Measurements from ENCODE around the gene CEACAM6. TPM values are rescaled to one million over a fixed set of nuclear protein-coding genes. Genes with fewer than 3 reads are reported as not detected.

The CEACAM6 gene
- total RNA-seq, 4 donors from 2014 or later: 6.8 to 31.9 (median 10.5) TPM; not detected in 1

DNA sequence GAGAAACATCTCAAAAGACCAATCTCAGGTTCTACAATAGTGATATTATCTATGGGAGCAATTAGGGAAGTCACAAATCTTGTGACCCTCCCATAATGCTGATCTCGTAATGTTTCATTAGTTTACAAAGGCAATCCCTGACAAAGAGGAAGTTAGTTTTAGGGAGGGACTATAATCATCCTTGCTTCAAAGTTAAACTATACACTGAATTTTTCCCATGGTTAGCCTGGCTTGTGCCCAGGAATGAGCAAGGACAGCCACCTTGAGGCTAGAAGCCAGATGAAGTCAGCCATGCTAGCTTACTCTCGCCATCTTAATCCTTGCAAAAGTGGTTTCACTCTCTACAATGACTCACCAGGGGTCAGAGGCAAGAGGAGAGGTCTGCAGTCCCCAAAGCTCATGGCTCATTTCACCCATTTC, 46.5 kb downstream of the CEACAM6 start:
- no peak for DNase-seq
- Histone ChIP-seq H3K9me3 (no peaks in the 10 kb centered on the region), H3K4me1 (peaks cover 0 to 8% (median 0%) of the 10 kb centered on the region in 4 donors), H3K27ac (peak overlapping the region in 1 of 4 donors; percentile 39), H3K4me3 (no peak overlapping the region), H3K27me3 (no peaks in the 10 kb centered on the region), H3K36me3 (no peaks in the 10 kb centered on the region)
- no peak for TF ChIP-seq POLR2A (IDR thresholded peaks at IDR 0.05)
- TF ChIP-seq, protein P1, sequence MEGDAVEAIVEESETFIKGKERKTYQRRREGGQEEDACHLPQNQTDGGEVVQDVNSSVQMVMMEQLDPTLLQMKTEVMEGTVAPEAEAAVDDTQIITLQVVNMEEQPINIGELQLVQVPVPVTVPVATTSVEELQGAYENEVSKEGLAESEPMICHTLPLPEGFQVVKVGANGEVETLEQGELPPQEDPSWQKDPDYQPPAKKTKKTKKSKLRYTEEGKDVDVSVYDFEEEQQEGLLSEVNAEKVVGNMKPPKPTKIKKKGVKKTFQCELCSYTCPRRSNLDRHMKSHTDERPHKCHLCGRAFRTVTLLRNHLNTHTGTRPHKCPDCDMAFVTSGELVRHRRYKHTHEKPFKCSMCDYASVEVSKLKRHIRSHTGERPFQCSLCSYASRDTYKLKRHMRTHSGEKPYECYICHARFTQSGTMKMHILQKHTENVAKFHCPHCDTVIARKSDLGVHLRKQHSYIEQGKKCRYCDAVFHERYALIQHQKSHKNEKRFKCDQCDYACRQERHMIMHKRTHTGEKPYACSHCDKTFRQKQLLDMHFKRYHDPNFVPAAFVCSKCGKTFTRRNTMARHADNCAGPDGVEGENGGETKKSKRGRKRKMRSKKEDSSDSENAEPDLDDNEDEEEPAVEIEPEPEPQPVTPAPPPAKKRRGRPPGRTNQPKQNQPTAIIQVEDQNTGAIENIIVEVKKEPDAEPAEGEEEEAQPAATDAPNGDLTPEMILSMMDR (IDR thresholded peaks at IDR 0.05): no peak

DNA sequence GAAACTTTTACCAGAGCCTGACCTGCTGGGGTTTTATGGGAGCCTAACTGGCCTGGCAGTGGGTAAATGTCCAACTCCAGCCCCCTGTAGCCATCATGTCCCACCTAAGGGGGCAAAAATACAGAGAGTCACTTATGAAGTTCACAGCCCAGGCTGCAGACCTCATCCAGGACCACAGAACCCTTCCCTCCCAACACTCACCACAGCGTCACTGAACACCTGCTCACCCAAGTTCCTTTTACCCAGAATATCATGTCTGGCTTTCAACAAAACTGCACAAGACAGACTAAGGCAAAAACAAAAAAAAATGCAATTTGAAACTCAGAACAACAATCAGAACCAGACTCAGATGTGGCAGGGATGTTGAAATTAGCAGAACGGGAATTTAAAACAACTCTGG, 47.4 kb downstream of the CEACAM6 start:
- DNase-seq: peak in 1 of 3 donors; percentile 30
- H3K36me3 ChIP-seq: no peaks in the 10 kb centered on the region
- no peak for TF ChIP-seq POLR2A (IDR thresholded peaks at IDR 0.05)
- TF ChIP-seq, protein P1 (IDR thresholded peaks at IDR 0.05): no peak
- no peak overlapping the region for H3K4me3 ChIP-seq
- H3K9me3 ChIP-seq: no peaks in the 10 kb centered on the region
- H3K4me1 ChIP-seq: peaks cover 0 to 8% (median 0%) of the 10 kb centered on the region in 4 donors
- H3K27ac ChIP-seq: peak overlapping the region in 1 of 4 donors; percentile 31
- H3K27me3 ChIP-seq: no peaks in the 10 kb centered on the region

DNA sequence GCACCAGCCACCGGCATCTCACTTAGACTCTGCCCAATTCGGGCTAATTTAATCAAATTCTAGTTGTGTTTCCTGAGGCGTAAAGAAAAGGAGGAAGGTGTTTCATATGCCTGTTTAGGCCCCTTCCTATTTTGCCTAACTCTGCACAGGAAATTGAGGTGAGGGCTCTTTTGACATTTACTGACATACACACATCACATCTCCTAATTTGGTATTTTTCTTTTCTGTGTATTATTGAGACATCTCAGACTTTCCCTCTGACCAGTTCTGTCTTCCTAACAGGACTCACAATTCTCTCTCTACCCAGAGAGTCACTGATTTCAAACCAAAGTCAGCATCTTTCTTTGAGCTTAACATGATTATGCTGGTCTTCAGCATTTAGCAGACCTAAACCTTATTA, 49.0 kb downstream of the CEACAM6 start:
- TF ChIP-seq POLR2A (IDR thresholded peaks at IDR 0.05): no peak
- TF ChIP-seq, protein P1 (IDR thresholded peaks at IDR 0.05): no peak

DNA sequence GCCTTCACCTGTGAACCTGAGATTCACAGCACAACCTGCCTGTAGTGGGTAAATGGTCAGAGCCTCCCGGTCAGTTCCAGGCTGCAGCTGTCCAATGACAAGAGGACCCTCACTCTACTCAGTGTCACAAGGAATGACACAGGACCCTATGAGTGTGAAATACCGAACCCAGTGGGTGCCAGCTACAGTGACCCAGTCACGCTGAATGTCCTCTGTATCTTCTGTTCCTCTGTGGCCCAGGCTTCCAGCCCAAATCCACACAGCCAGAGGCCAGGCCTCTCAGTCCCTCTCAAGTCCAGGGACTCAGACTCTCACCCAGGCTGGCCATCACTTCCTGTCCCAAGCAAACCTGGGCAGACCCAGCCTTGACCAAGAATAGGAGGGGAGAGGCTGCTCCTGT, 51.8 kb downstream of the CEACAM6 start:
- TF ChIP-seq, protein P1 (IDR thresholded peaks at IDR 0.05): no peak
- TF ChIP-seq POLR2A (IDR thresholded peaks at IDR 0.05): no peak
- DNase-seq: no peak

More for the DNA sequence above, 49.0 kb downstream of the CEACAM6 start:
- no peak overlapping the region for H3K27ac ChIP-seq
- no peak for DNase-seq
- H3K4me3 ChIP-seq: no peak overlapping the region
- H3K36me3 ChIP-seq: no peaks in the 10 kb centered on the region
- H3K27me3 ChIP-seq: no peaks in the 10 kb centered on the region
- no peaks in the 10 kb centered on the region for H3K9me3 ChIP-seq
- H3K4me1 ChIP-seq: peaks cover 0 to 8% (median 0%) of the 10 kb centered on the region in 4 donors

DNA sequence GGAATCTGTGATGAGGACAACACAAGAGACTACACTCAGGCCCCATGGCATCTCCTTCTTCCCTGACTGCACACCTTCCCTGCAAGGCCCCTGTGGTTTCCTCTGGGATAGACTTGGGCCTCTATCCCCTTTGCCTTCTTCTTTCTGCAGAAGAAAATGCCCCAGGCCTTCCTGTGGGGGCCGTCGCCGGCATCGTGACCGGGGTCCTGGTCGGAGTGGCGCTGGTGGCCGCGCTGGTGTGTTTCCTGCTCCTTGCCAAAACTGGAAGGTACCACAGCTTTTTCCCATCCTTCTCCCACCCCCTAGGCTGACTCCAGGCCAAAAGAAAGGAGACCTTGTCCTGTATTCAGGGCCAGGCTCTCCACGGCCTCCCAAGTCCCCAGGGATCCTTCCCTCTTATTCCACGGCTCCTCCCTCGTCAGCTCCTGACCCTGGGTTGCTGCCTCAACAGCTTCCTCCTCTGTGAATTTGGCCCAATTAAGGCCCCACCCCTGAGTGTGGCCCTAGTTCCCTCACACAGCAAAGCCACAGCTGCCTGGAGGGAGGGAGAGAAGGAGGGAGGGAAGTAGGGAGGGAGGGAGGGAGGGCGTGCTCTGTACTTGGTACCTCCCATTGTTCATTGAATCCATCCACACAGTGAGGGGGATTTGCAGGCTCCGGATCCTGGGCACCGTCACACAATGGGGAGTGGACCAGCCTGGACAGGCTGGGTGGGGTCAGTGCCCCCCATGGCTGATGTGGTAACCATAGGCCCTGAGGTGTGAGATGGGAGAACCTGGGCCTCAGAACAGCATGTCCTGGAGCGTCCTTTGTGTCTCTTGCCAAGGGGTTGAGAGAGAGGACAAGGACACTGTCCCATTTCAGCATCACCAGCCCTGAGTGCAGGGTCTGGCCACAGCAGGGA, 53.6 kb downstream of the CEACAM6 start:
- DNase-seq: no peak
- H3K27me3 ChIP-seq: no peaks in the 10 kb centered on the region
- no peak overlapping the region for H3K27ac ChIP-seq
- H3K9me3 ChIP-seq: no peaks in the 10 kb centered on the region
- no peaks in the 10 kb centered on the region for H3K36me3 ChIP-seq
- no peaks in the 10 kb centered on the region for H3K4me1 ChIP-seq
- no peak for TF ChIP-seq POLR2A (IDR thresholded peaks at IDR 0.05)
- TF ChIP-seq, protein P1 (IDR thresholded peaks at IDR 0.05): no peak
- H3K4me3 ChIP-seq: no peak overlapping the region

More for the DNA sequence above, 51.8 kb downstream of the CEACAM6 start:
- Histone ChIP-seq H3K27me3 (no peaks in the 10 kb centered on the region), H3K36me3 (no peaks in the 10 kb centered on the region), H3K27ac (no peak overlapping the region), H3K4me3 (no peak overlapping the region), H3K4me1 (peaks cover 0 to 4% (median 0%) of the 10 kb centered on the region in 4 donors), H3K9me3 (no peaks in the 10 kb centered on the region)
